Left hindlimb (tissue), 1 donor: ENCODE results near the gene CYSTM1.
A peak's percentile ranks its signal among the peaks of the same experiment; 100 is the strongest.

ENCODE experiments used
- DNase-seq: peaks from one replicate; pipeline ENCODE4 v3.0.0-alpha.2; 2018

CYSTM1 gene

GRCh38 chr5:140239939-140240700 lies 65.1 kb downstream of the CYSTM1 start:
- peak; percentile 56 for DNase-seq

GRCh38 chr5:140240987-140241706 lies 66.2 kb downstream of the CYSTM1 start:
- DNase-seq, result peak; percentile 85

- DNase-seq, result no peak
Observed at GRCh38 chr5:140242099-140242498, 67.1 kb downstream of the CYSTM1 start.

GRCh38 chr5:140242890-140243585 lies 68.0 kb downstream of the CYSTM1 start:
- no peak for DNase-seq

- no peak for DNase-seq
Observed at GRCh38 chr5:140243706-140244250, 68.8 kb downstream of the CYSTM1 start.

GRCh38 chr5:140244525-140245025 lies 69.6 kb downstream of the CYSTM1 start:
- DNase-seq, result peak; percentile 91

GRCh38 chr5:140245341-140245740 lies 70.4 kb downstream of the CYSTM1 start:
- no peak for DNase-seq

- no peak for DNase-seq
Observed at GRCh38 chr5:140245926-140246325, 70.9 kb downstream of the CYSTM1 start.

- DNase-seq, result peak; percentile 80
Observed at GRCh38 chr5:140246378-140247122, 71.6 kb downstream of the CYSTM1 start.

- no peak for DNase-seq
Observed at GRCh38 chr5:140248414-140248813, 73.4 kb downstream of the CYSTM1 start.

- no peak for DNase-seq
Observed at GRCh38 chr5:140249536-140249935, 74.5 kb downstream of the CYSTM1 start.

GRCh38 chr5:140250386-140250785 lies 75.4 kb downstream of the CYSTM1 start:
- DNase-seq, result no peak

- no peak for DNase-seq
Observed at GRCh38 chr5:140251527-140251973, 76.6 kb downstream of the CYSTM1 start.

GRCh38 chr5:140252470-140253126 lies 77.6 kb downstream of the CYSTM1 start:
- no peak for DNase-seq

- no peak for DNase-seq
Observed at GRCh38 chr5:140253985-140254384, 79.0 kb downstream of the CYSTM1 start.

GRCh38 chr5:140255460-140256157 lies 80.6 kb downstream of the CYSTM1 start:
- DNase-seq, result no peak

GRCh38 chr5:140256726-140257125 lies 81.7 kb downstream of the CYSTM1 start:
- no peak for DNase-seq

- DNase-seq, result no peak
Observed at GRCh38 chr5:140258016-140258415, 83.0 kb downstream of the CYSTM1 start.

GRCh38 chr5:140258873-140259272 lies 83.9 kb downstream of the CYSTM1 start:
- DNase-seq, result no peak

- DNase-seq, result no peak
Observed at GRCh38 chr5:140259500-140259899, 84.5 kb downstream of the CYSTM1 start.

GRCh38 chr5:140260089-140260656 lies 85.2 kb downstream of the CYSTM1 start:
- no peak for DNase-seq
